GM10266 (cell line): ENCODE data around the gene SF3B5.

Source experiments
- DNase-seq: peaks from one replicate; pipeline ENCODE4 v3.0.0; 2012; ENCODE audit errors: extremely low spot score
- TF ChIP-seq, protein P1 (sequence below): IDR thresholded peaks from 2 replicates; pipeline ENCODE4 v1.5.1; 2012; ENCODE audit warnings: mild to moderate bottlenecking, low read depth; ENCODE audit not compliant: control insufficient read depth, insufficient read depth; ENCODE audit errors: missing control alignments

SF3B5 gene

DNA sequence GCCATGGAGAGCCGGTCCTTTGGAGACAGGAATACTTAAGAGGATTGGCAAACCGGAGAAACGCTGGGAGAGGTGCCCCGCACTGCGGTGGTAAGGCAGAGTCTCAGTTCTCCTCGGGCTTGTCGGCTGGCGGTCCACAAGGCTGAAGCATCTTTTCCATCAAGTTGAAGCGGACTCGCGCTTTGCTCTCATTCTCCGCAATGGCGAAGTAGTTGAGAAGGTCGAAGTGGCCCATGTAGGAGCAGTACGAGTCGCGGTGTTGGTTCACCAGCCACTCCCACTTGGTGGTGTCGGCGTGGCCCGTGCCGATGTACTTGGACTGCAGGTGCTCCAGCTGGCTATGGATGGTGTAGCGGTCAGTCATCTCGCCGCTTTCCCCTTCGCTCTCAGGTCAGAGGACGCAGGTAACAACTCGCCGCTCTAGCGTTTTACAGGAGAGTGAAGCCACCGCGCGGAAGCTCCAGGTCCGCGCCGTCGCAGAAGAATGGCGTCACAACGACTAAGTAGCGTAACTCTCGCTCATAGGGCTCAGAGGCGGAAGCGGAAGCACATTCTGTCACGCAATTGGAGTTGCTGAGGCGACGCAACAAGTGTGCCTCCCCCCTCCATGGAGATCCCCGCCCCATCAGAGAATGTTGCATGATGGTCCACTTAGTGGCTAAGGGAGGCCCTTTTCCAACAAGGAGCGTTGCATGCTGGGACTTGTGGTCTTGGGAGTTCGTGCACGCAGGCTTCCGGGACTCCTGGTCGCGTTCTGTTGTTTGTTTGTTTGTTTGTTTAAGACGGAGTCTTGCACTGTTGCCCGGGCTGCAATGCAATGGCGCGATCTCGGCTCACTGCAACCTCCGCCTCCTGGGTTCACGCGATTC is at the start of gene SF3B5:
SF3B5 (minus strand) TSS at position 440 of the 869 bp plus-strand sequence; CDS start at position 364, 76 bp downstream.
- TF ChIP-seq, protein P1, sequence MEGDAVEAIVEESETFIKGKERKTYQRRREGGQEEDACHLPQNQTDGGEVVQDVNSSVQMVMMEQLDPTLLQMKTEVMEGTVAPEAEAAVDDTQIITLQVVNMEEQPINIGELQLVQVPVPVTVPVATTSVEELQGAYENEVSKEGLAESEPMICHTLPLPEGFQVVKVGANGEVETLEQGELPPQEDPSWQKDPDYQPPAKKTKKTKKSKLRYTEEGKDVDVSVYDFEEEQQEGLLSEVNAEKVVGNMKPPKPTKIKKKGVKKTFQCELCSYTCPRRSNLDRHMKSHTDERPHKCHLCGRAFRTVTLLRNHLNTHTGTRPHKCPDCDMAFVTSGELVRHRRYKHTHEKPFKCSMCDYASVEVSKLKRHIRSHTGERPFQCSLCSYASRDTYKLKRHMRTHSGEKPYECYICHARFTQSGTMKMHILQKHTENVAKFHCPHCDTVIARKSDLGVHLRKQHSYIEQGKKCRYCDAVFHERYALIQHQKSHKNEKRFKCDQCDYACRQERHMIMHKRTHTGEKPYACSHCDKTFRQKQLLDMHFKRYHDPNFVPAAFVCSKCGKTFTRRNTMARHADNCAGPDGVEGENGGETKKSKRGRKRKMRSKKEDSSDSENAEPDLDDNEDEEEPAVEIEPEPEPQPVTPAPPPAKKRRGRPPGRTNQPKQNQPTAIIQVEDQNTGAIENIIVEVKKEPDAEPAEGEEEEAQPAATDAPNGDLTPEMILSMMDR = no peak
- DNase-seq = peak; percentile 86

DNA sequence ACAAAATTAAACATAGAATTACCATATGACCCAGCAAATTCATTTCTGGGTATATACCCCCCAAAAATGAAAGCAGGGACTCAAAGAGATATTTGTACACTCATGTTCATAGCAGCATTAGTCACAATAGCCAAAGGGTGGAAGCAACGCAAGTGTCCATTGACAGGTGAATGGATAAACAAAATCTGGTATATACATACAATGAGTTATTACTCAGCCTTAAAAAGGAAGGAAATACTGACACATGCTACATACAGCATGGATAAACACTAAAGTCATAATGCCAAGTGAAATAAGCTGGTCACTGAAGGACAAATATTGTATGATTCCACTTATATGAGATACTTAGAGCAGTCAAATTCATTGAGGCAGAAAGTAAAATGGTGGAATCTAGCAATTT is 49.6 kb upstream of the SF3B5 start:
- no peak for DNase-seq
- TF ChIP-seq, protein P1 = no peak

DNA sequence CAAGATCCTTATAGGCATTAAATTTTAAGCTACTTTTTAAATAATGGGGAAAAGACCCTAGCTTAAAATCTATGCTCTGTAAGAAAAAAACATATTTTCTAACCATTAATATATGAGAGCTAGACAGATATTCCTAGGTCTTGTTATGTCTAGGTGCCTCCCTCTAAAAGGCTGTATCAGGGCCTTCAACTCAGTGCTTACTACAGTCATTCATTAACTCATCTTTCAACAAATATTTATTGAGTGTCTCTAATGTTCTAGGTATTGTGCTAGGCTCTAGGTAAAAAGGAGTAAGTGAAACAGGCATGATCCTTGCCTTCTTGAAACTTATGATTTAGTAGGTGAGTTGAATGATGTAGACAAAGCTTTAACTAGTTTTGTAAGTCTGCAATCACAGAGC is 48.5 kb upstream of the SF3B5 start:
- no peak for DNase-seq
- TF ChIP-seq, protein P1 = no peak

DNA sequence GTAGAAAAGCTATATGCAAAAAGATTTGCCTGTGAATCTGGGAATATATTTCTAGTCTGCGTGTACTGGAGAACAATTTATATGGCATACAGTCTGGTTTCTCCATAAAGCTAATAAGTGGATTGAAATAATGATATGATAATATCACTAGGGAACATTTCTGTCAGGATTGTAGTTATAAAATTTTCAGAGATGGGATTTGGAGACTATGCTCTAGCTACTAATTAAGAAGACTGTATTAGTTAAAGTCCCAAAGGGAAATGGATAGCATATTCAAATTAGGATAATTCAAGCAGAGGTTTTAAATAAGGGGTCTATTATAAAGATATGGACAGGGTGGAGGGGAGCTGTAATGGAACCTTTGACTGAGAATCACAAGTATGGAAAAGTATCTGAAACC is 47.7 kb upstream of the SF3B5 start:
- TF ChIP-seq, protein P1 = no peak

DNA sequence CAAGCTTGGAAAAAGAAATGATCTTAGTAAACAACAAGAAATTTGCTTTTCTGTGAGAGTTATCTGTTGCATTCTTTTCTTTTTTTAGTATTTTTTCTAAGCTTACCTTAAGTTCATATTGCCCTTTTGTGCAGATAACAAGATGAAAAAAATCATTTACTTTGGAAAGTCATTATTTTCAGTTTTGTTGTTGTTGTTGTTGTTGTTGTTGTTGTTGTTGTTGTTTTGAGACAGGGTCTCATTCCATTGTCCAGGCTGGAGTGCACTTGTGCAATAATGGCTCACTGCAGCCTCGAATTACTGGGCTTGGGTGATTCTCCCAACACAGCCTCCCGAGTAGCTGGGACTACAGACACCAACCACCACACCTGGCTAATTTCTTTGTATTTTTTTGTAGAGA is 46.1 kb upstream of the SF3B5 start:
- TF ChIP-seq, protein P1 = no peak
- no peak for DNase-seq

More for the DNA sequence above, 47.7 kb upstream of the SF3B5 start:
- no peak for DNase-seq

DNA sequence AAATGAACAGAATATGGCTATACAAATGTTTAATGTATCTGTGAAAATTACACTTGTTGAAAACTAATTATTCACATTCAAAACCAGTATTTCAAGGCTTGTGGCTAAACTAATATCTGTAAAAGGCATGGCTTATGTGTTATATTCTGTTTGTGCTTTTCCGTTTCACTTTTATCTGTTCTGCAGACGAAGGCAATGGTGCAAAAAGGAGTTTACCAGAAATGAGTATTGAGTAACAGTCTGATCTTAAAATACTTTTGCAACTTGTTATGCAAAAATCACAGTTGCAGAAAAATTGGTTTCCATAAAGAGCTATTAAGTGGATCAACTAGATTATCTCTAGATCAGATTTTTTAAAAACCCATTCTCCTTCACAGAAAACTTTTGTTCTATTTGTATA is 45.5 kb upstream of the SF3B5 start:
- DNase-seq = peak; percentile 43
- TF ChIP-seq, protein P1 = no peak

DNA sequence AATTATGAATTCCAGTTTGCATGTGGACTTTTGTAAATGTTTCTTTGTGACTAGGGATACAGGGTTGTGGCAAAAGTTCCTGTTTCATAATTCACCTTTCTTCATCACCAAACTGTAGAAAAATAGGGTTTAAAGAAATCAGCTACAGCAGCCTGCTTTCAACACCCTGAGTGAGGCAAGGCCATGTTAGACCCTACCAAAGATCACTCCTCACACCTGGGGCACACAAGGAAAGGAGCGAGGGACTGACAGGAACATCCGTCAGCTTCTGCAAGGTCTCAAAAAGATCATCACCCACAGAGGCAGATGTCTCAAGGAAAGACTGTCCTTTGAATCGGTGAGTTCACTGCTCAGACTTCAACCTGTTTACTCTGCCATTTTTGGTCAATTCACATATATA is 44.4 kb upstream of the SF3B5 start:
- TF ChIP-seq, protein P1 = no peak
- DNase-seq = no peak
